HepG2 (cell line): ENCODE data around the gene CEP104. TPM values are rescaled to one million over a fixed set of nuclear protein-coding genes. Genes with fewer than 3 reads are reported as not detected.

Experiments used
- LRRFIP1 ChIP-seq: sonication (generic); formaldehyde crosslinking; conservative IDR thresholded peaks from 2 replicates; pipeline ENCODE4 v1.4.0; 2020; ENCODE audit warnings: missing genetic modification reagents
- MATR3 ChIP-seq: sonication (generic); formaldehyde crosslinking; IDR thresholded peaks from 2 replicates; pipeline ENCODE4 v1.4.0; 2020; ENCODE audit warnings: missing genetic modification reagents
- MXI1 ChIP-seq: IDR thresholded peaks from 3 replicates; pipeline ENCODE4 v1.6.1; 2012; ENCODE audit warnings: low read depth, low read length, inconsistent platforms, borderline replicate concordance
- RFXAP ChIP-seq: sonication (generic); formaldehyde crosslinking; IDR thresholded peaks from 2 replicates; pipeline ENCODE4 v1.4.0; 2020; ENCODE audit warnings: missing genetic modification reagents, borderline replicate concordance
- SMC3 ChIP-seq: IDR thresholded peaks from 2 replicates; pipeline ENCODE4 v1.6.1; 2011; ENCODE audit warnings: low read length, improper control_type of control experiment
- SMYD3 ChIP-seq: sonication (generic); formaldehyde crosslinking; IDR thresholded peaks from 2 replicates; pipeline ENCODE4 v1.8.1; 2023; ENCODE audit warnings: mild to moderate bottlenecking, missing genetic modification reagents
- ZNF160 ChIP-seq: sonication (generic); formaldehyde crosslinking; IDR thresholded peaks from 2 replicates; pipeline ENCODE4 v1.8.0; 2022; ENCODE audit warnings: mild to moderate bottlenecking, inconsistent platforms, missing genetic modification reagents
- ZNF720 ChIP-seq: sonication (generic); formaldehyde crosslinking; IDR thresholded peaks from 2 replicates; pipeline ENCODE4 v1.4.0; 2020; ENCODE audit warnings: missing genetic modification reagents
- ZSCAN20 ChIP-seq: sonication (generic); formaldehyde crosslinking; IDR thresholded peaks from 2 replicates; pipeline ENCODE4 v1.4.0; 2020; ENCODE audit warnings: missing genetic modification reagents, mild to moderate bottlenecking, borderline replicate concordance
- polyA plus RNA-seq, 8 experiments: library from polyadenylated mRNA; depleted of rRNA in 3 of 8; stranded (reverse) in 7 of 8; unstranded in 1 of 8; fragments of >200 nt; fragmentation: Illumina TruSeq in 4 of 8; extraction: Trizol in 4 of 8; gene quantifications; 2 replicates each; pipeline versions ENCODE4 v1.2.1 to v1.2.3, GENCODE V29; 2011 to 2016; ENCODE audit warnings: low read depth in 4 of 8, missing spikeins in 1 of 8, mixed read lengths in 1 of 8; ENCODE audit not compliant: insufficient read depth in 1 of 8
- total RNA-seq, 5 experiments: library from RNA; depleted of rRNA; stranded (reverse); fragments of >200 nt; fragmentation: Illumina TruSeq; extraction: Trizol; gene quantifications; 2 replicates each; pipeline ENCODE4 v1.2.3, GENCODE V29; 2016; ENCODE audit warnings: low read depth in 1 of 5
- TF ChIP-seq, protein P1 (sequence below): sonication (generic); formaldehyde crosslinking; IDR thresholded peaks from 2 replicates; pipeline ENCODE4 v1.4.0; 2020; ENCODE audit warnings: missing genetic modification reagents, borderline replicate concordance
- TF ChIP-seq, protein P2 (sequence below): sonication (generic); formaldehyde crosslinking; IDR thresholded peaks from 2 replicates; pipeline ENCODE4 v1.9.0; 2021; ENCODE audit warnings: missing genetic modification reagents, borderline replicate concordance
- TF ChIP-seq, protein P3 (sequence below): sonication (generic); formaldehyde crosslinking; IDR thresholded peaks from 2 replicates; pipeline ENCODE4 v1.4.0; 2020; ENCODE audit warnings: missing genetic modification reagents, borderline replicate concordance
- TF ChIP-seq, protein P4 (sequence below): sonication (generic); formaldehyde crosslinking; IDR thresholded peaks from 2 replicates; pipeline ENCODE4 v1.4.0; 2020; ENCODE audit warnings: mild to moderate bottlenecking, missing genetic modification reagents

Gene CEP104
- total and polyA plus RNA-seq, 2 of the 13 experiments (the other 11 are each of a cell fraction or from before 2014, with no cell fraction given): 20.4 to 30.1 TPM

DNA sequence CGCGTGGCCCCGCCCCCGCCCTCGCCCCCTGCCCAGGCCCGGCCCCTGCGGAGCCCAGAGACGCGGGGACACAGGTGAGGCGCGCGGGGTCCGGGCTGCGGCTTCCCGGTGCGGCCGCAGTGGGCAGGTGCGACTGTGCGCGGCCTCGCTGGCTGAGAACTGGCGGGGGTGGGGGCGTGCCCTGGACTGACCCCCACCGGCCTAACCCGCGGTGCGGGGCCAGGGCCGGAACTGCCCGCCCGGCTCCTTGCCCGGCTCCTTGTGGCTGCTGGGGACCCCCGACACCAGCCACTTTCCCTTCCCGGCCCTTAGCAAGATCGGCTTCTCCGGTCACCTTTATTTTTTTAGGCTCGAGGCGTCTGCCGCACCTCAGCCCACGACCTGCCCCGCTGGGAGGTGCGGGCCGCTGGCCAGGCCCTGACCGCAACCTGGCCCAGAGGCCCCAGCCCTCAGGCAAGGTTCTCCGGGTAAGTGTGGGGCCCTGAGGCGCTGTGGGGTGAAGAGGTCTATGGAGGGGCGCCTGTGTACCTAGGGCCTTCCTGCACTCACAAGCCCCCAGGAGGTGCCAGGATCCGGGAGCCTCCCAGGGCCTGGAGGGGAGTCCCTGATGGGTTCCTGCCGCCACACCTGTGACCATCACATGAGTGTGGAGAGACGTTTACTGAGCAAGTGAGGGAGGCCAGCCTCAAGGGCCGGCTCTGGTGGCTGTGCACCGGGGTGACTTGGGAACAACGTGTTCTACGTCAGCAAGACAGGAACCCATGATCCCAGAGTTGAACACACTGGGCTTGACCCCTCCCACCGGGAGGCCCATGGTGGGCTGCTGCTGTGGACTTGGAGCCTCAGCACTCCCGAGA is 84.1 kb downstream of the CEP104 start, which contains the start of gene SMIM1 (continued):
- TF ChIP-seq, protein P1, sequence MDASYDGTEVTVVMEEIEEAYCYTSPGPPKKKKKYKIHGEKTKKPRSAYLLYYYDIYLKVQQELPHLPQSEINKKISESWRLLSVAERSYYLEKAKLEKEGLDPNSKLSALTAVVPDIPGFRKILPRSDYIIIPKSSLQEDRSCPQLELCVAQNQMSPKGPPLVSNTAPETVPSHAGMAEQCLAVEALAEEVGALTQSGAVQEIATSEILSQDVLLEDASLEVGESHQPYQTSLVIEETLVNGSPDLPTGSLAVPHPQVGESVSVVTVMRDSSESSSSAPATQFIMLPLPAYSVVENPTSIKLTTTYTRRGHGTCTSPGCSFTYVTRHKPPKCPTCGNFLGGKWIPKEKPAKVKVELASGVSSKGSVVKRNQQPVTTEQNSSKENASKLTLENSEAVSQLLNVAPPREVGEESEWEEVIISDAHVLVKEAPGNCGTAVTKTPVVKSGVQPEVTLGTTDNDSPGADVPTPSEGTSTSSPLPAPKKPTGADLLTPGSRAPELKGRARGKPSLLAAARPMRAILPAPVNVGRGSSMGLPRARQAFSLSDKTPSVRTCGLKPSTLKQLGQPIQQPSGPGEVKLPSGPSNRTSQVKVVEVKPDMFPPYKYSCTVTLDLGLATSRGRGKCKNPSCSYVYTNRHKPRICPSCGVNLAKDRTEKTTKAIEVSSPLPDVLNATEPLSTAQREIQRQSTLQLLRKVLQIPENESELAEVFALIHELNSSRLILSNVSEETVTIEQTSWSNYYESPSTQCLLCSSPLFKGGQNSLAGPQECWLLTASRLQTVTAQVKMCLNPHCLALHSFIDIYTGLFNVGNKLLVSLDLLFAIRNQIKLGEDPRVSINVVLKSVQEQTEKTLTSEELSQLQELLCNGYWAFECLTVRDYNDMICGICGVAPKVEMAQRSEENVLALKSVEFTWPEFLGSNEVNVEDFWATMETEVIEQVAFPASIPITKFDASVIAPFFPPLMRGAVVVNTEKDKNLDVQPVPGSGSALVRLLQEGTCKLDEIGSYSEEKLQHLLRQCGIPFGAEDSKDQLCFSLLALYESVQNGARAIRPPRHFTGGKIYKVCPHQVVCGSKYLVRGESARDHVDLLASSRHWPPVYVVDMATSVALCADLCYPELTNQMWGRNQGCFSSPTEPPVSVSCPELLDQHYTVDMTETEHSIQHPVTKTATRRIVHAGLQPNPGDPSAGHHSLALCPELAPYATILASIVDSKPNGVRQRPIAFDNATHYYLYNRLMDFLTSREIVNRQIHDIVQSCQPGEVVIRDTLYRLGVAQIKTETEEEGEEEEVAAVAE (CRISPR knock-in tag): 0 out of 2 replicates have a peak, but pooled peaks have one; percentile 8
- TF ChIP-seq ZNF720 (no peak), ZNF160 (CRISPR knock-in tag) (no peak; the same call in 1 of the 2 replicates), SMYD3 (no peak), RFXAP (no peak), ZSCAN20 (CRISPR knock-in tag) (no peak), LRRFIP1 (CRISPR knock-in tag) (no peak), MXI1 (no peak; the same call in 2 of the 3 replicates), MATR3 (CRISPR knock-in tag) (no peak), SMC3 (no peak)
- TF ChIP-seq, protein P2, sequence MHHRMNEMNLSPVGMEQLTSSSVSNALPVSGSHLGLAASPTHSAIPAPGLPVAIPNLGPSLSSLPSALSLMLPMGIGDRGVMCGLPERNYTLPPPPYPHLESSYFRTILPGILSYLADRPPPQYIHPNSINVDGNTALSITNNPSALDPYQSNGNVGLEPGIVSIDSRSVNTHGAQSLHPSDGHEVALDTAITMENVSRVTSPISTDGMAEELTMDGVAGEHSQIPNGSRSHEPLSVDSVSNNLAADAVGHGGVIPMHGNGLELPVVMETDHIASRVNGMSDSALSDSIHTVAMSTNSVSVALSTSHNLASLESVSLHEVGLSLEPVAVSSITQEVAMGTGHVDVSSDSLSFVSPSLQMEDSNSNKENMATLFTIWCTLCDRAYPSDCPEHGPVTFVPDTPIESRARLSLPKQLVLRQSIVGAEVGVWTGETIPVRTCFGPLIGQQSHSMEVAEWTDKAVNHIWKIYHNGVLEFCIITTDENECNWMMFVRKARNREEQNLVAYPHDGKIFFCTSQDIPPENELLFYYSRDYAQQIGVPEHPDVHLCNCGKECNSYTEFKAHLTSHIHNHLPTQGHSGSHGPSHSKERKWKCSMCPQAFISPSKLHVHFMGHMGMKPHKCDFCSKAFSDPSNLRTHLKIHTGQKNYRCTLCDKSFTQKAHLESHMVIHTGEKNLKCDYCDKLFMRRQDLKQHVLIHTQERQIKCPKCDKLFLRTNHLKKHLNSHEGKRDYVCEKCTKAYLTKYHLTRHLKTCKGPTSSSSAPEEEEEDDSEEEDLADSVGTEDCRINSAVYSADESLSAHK (CRISPR knock-in tag): 0 out of 2 replicates have a peak, but pooled peaks have one; percentile 24
- TF ChIP-seq, protein P3, sequence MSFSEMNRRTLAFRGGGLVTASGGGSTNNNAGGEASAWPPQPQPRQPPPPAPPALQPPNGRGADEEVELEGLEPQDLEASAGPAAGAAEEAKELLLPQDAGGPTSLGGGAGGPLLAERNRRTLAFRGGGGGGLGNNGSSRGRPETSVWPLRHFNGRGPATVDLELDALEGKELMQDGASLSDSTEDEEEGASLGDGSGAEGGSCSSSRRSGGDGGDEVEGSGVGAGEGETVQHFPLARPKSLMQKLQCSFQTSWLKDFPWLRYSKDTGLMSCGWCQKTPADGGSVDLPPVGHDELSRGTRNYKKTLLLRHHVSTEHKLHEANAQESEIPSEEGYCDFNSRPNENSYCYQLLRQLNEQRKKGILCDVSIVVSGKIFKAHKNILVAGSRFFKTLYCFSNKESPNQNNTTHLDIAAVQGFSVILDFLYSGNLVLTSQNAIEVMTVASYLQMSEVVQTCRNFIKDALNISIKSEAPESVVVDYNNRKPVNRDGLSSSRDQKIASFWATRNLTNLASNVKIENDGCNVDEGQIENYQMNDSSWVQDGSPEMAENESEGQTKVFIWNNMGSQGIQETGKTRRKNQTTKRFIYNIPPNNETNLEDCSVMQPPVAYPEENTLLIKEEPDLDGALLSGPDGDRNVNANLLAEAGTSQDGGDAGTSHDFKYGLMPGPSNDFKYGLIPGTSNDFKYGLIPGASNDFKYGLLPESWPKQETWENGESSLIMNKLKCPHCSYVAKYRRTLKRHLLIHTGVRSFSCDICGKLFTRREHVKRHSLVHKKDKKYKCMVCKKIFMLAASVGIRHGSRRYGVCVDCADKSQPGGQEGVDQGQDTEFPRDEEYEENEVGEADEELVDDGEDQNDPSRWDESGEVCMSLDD (CRISPR knock-in tag): no peak
- TF ChIP-seq, protein P4, sequence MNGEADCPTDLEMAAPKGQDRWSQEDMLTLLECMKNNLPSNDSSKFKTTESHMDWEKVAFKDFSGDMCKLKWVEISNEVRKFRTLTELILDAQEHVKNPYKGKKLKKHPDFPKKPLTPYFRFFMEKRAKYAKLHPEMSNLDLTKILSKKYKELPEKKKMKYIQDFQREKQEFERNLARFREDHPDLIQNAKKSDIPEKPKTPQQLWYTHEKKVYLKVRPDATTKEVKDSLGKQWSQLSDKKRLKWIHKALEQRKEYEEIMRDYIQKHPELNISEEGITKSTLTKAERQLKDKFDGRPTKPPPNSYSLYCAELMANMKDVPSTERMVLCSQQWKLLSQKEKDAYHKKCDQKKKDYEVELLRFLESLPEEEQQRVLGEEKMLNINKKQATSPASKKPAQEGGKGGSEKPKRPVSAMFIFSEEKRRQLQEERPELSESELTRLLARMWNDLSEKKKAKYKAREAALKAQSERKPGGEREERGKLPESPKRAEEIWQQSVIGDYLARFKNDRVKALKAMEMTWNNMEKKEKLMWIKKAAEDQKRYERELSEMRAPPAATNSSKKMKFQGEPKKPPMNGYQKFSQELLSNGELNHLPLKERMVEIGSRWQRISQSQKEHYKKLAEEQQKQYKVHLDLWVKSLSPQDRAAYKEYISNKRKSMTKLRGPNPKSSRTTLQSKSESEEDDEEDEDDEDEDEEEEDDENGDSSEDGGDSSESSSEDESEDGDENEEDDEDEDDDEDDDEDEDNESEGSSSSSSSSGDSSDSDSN: peak; percentile 45
